ENCODE data around the gene AKNA.

The AKNA gene

DNA sequence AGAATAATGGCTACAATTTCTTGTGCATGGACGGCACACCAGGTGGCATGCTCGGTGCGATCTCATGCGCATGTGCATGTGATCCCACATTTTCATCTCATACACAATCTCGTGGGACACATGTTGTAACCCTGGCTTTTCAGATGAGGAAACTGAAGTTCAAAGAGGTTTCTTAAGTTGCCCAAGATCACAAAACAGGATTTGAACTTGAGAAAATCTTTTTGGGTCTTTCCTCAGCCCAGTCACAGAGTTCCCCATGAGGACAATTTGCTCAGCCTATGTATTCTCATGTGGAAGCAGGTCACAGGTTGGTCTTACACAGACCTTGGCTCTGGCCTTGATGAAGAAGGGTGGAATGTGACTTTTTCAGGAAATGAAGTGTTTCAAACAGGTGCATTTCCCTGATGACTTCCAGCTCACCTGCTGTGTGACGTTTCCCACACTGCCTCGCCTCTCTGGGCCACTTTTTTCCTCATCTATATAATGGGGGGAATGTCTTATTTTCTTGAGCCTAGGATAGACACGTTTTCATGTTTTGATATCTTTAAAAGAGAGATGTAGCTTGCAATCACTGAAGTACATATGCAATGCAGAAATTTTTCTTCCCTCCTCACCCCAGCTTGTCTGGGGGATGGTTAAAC is 71.9 kb downstream of the AKNA start:
- DNase-seq = no peak

DNA sequence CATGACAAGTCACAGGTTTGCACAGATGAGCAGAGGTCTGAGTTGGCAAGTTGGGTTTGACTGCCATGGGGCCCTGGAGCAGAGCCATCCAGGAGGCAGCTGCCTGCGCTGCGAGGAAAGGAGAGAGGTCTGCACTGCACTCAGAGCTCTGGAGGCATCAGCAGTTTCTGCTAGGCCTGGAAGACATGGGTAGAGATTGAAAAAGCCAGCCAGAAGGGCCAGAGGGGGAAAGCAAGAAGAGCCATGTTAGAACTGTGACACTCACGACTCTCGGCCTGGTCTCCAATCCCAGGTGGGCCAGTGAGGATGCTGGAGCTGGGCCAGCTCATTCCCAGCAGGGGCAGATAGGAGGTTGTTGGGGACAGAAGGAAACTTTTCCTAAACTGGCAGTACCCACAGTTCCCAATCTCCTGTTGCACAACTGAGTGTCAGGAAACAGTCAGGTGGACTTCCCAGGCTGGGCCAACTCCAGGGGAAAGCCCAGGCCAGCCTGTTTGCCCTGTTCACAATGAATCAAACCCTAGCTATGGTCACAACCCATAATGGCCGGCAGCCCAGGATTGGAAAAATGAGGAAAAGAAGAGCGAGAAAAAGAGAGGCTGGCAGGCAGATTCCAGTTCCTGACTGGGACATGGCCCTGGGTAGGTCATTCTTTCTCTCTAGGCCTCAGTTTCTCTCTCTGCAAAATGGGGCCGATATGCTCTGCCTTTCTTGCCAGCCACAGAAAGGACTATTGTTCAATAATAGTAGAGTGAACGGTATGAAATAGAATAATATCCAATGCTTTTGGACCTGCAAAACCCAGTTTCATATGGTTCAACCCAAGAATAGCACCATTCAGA is 72.7 kb downstream of the AKNA start:
- DNase-seq = no peak

DNA sequence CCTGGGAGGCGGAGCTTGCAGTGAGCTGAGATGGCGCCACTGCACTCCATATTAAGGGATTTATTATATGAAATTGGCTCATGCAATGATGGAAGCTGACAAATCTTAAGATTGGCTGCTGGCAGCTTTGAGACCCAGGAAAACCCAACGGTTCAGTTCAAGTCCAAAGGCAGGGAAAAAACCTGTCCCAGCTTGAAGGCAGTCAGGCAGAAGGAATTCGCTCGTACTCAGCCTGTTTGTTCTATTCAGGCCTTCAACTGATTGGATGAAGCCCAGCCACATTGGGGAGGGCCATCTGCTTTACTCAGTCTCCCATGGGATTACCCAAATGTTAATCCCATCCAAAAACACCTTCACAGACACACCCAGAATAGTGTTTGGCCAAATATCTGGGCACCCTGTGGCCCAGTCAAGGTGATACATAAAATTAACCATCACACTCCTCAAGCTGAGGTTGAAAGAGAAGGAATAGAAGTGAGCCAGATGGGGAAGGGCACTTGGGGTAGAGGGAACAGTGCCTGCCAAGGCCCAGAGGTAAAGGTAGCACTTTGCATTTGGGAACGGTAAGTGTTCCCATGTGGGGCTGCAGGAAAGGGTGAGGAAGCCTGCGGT is 73.4 kb downstream of the AKNA start:
- no peak for DNase-seq

DNA sequence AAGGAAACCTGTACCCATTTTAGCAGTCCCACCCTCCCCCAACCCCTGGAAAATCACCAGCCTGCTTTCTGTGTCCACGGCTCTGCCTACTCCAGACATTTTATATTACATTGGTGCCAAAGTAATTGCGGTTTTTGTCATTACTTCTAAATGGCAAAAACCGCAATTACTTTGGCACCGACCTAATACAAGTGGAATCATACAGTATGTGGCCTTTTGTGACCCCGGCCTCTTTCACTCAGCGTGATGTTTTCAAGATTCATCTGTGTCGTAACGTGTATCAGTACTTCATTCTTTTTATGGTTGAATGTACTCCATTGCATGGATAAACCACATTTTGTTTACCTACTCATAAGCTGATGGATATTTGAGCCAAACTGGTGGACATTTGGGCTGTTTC is 74.6 kb downstream of the AKNA start:
- no peak for DNase-seq

DNA sequence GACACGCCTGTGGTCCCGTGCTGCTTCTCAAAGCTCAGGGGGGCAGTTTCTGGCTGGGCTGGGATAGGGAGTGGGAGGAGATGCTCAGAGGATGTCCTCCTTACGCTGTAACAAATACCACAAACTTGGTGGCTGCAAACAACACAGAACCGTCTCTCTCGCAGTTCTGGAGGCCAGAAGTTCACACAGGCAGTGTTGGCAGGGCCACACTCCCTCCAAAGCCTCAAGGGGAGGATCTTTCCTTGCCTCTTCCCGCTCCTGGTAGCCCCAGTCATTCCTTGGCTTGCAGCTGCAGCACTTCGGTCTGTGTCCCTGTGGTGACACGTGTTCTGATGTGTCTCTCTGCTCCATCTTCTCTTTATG is 75.3 kb downstream of the AKNA start:
- no peak for DNase-seq

DNA sequence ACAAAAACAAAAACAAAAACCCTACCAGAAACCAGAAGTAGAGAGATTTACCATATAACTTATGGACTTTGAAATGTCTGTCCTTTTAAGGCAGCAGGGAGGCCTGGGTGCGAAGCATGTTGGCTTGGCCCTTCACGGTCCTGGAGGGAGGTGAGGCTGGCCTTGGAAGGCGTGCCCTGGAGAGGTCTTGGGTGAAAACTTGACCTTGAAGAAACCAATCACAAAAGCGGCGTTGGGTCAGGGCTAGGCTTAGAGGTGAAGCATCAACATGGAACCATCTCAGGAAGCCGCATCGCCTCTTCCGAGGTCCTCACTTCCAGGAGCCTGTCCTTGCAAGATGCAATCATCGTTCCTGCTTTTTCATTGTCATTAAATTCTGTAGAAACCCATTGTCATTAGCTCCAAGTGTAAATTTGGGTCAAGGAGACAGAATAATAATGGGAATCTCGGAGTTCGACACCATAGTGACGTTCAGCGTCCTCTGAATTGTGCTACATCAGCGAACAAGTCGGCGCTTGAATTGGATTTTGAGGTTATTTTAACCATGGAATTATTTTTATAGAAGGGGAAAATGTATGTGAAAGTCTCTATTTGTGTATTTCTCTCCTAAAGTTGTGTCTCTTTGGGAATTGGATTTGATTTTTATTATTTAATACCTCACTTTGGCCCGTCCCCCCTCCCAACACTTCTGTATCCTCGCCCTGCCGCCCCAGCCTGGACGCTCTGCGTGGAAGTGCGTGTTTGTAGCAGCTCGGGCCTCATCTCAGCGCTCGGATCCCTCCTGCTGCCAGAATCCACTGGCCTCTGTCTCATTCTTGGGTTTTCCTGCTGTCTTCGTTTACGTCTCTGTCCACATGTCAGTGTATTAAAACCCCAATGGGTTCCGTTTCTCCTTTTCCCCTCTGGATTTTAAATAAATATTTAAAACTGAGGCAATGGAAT is 75.9 kb downstream of the AKNA start:
- DNase-seq = no peak

DNA sequence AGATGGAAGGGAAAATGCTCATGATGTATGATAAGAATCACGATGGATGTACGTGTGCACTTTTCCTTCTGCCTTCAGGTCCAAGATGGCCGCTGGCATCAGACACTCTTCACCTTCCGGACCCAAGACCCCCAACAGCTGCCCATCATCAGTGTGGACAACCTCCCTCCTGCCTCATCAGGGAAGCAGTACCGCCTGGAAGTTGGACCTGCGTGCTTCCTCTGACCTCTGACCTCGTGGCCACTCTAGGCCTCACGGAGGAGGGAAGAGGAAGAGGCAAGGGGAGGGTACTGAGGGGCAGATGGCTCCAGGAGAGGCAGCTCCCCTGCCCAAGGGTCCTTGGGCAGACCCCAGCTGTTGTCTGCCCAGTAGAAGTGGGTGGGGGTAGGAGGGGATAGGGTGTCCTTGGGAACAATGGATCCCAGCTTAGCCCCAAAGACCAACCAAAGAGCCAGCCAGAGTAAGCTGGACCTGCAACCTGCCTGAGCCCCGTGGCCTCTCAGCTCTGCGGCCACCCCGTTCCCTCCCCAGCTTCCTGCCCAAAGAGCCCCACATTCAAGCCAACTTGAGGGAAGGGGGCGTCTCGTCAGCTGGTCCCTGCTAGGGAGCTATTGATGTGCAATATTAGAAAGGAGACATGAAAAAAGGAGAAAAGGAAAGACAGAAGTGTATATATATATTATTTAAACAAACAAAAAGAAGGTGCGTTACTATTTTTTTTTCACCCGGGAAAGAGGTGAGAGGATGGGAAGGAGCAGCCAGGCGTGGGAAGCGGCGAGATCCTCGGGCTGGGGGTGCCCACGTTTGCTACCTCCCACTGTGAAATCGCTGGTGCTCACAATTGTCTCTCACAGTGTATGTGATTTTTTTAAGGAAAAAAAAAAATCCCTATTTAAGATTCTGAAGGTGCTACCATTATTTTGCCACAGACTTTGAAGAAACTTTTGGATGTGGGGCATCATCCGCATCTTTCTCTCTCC is 77.0 kb downstream of the AKNA start:
- DNase-seq = no peak

DNA sequence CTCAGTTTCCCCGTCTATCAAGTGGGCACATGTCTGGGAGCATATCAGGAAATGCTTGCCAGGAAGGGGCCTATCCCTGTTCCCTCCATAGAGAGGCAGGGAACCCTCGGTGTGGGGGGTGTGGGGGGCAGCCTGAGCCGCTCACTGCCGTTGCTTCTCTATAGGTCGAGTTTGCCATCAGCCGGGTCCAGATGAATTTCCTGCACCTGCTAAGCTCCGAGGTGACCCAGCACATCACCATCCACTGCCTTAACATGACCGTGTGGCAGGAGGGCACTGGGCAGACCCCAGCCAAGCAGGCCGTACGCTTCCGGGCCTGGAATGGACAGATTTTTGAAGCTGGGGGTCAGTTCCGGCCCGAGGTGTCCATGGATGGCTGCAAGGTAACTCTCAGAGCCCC is 78.7 kb downstream of the AKNA start:
- no peak for DNase-seq

DNA sequence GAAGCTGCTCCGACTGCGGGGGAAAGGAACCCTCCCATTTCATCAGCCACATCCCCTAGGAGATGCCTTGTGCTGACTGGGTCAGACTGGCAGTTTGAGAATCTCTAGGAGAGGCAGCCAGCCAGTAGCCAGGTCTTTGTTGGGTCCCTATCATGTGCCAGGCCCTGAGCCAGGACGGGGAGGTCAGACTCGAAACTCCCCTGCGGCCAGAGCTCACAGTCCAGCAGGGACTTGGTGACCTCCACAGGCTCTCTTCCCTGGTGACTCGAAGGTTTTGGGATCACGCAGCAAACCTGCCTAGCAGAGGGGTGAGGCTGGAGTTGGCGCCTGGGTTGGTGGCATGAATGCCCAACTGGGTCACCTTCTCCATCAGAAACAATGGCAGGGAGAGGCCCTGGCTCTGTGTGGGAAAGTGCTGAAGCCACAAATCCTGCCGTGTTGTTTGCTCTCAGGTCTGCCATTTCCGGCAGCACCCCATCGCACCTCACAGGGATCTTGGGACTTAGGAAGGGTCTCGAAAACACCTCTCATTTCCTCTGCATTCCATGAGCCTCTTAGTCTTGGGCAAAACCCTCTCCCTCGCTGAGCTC is 79.3 kb downstream of the AKNA start:
- DNase-seq = no peak

DNA sequence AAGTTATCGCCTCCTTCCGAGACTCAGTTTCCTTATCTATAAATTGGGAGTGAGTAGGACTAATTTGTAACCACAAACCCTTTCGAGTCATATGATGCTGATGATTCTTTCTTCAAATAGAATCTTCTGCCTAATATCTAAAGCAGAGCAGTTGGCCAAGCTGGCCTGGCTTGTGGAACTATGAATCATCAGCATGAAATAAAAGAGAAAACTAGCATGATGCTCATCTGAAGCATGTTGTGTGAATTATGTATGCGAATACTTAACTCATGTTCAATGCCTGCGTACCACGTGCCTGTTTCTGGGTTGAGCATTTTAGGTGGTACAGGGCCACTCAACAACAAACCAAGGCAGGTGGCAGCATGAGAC is 79.9 kb downstream of the AKNA start:
- no peak for DNase-seq

DNA sequence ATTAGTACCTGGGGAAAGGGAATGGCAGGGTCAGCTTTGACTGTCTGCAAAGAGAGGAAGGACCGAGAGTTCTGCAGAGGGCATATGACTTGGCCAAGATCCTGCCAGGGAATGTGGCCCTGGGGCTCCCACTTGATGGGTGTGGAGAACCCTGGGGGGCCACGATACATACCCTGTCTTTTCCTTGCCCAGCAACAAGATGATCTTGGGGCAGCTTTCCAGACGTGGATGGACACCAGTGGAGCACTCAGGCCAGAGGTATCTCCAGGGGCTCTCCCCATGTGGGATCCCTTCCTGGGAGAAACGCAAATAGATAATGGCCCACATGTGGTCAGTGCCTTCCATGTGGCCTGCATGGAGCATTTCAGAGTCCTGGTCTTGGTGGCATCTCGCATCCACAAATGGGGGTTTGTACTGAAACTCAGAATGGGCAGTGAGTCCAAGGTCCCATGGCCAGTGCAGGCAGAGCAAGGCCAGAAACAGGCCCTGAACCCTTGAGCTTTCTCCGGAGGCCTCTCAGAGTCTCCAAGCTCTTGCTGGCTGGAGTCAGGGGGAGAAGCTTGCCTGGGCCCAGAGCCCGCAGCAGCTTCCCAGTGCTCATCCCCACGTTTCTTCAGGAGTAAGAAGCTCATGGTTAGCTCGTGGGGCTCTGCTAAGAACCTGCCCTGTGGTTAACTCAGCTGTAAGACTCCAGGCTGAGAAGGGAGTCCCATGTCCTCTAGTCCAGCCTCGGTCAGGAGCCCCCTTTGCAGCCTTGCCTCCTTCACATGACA is 83.2 kb downstream of the AKNA start:
- no peak for DNase-seq

DNA sequence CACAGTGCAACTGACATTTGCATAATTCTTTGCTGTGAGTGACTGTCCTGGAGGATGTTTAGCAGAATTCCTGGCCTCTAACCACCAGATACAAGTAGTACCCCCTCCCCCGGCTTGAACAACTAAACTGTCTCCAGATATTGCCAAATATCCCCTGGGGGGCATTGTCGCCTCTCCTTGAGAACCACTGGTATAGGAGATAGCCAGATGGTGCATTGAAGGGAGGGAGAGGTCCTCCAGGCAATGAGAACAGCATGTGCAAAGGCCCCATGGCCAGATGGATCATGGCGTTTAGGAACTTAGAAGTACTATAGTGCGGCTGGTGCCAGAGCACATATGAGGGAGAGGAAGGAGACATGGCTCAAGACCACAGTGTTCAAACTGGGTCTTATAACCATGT is 83.8 kb downstream of the AKNA start:
- no peak for DNase-seq

DNA sequence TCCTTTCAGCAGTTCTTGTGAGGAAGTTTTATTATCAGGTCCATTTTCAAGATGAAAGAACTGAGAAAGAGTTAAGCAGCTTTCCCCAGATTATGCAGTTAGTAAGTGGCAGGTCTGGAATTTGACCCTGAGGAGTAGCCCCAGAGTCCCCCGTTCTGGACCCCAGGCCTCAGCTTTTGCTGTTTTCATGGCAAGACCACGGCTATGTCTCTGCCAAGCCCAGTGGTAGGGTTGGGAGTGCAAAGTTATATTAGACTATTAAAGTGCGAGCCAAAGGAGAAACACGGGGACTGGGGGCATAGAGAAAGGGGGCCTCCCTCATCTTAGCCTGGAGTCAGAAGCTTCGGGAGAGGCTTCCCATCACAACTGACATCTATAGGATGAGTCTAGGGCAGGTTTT is 84.2 kb downstream of the AKNA start:
- DNase-seq = no peak

DNA sequence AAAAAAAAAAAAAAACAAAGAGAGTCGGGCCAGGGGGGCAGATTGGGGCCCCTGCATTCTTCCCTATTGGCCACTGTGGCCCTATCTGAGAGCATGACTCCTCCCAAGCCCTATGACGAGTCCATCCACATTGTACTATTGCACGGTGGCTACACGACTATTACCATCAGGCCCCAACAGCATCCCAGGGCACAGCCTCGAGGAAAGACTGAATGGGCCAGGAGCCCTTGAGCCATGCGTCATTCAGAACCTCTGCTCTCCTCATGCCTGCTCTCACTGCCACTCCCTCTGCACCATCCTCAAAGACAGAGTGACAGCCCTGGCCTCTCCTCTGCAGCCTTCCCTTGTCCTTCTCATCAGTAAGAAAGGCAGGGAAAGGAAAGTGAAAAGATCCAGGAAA is 85.1 kb downstream of the AKNA start:
- DNase-seq = no peak

DNA sequence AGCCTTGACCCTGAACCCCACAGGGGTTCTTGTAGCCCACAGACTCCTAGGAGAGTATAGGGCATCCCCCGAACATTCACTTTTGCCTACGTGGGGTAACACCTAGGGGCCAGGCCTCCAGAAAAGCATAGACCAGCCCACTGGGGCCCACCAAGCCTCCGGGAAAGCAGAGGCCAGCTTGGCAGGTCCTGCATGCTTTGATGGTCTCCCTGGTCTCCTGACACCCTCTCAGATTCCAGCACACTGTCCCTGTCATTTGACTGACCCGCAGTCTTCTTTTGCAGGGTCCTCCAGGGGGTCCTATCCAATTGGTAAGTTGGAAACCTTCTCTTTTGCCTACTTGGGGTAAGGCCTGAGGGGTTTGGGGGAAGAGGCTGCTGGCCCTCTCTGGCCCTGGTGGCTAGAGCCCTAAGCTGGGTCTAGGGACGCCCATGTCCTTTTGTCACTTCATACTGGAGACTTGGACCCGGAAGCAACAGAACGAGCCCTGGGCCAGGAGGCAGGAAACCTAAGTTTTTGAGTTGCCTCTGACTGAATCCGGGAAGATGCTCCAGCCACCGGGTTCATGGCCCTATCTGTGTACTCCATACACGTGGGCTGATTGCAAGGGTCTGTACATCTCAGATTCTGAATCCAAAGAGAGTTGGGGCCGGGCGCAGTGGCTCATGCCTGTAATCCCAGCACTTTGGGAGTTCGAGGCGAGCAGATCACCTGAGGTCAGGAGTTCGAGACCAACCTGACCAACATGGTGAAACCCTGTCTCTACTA is 85.8 kb downstream of the AKNA start:
- DNase-seq = no peak

DNA sequence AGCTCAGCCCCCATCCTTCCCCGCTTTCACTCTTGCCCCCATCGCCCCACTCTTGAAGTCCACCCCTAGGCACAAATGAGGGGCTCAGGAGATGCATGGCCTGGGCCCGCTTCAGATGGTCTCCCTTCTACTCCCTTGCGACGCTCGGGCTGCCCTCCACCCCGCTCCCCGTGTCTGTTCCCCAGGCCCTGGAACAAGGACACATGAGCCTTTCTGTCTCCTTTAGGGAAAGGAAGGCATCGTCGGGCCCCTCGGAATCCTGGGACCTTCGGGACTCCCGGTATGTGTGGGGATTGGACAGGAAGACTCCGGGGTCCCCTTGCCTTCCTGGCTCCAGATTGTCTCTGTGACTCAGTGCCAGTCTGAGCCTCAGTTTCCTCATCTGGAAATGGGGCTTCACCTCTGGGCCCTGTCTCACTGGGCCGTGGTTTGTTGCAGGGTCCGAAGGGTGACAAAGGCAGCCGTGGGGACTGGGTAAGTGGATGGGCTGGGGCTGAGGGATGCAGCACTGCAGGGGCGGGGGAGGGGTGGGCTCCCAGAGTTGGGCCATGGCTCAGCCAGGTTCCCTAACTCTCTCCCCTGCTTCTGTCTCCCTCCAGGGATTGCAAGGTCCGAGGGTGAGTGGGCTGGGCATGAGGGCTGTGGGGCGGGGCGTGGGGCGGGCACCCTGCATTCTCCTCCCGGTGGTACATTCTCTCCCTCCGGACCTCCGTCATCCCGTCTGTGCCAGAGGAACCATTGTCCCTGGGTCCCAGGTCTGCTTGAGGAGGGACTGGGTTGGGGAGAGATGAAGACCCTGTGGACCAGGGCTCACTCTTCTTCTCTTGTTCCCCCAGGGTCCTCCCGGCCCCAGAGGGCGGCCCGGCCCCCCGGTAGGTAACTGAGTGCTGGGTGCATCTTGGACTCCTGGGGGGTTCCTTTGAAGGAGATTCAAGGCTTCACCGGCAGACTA is 86.7 kb downstream of the AKNA start:
- DNase-seq = no peak

DNA sequence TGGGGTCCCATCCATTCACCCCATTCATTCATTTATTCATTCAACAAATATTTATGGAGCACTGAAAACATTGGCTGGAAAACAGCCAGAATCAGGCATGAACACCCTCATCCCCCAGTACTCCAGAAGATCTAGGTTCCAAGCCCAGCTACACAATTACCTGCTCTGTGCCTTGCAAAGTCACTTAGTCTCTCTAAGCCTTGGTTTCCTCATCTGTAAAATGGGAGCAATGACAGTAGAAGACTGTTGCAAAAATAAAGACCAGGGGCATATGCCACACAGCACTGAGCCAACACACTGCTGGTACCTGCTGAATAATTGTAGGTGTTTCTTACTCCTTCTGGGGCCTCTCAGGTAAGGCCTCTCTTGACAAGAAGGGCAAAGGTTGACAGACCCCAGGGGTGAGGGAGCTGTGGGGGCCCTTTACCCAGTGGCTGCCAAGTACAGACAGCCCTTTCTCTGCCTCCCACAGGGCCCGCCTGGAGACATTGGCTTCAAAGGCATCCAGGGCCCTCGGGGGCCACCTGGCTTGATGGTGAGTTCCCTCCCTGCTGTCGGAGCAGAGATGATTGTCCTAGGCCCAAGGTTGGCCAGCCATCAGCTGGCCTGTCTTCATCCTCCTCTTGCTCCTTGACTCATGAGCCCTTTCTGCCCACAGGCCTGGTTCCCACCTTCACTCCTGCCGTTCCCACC is 87.5 kb downstream of the AKNA start:
- DNase-seq = no peak
